Mesenchymal stem cell (in vitro differentiated cells and primary cell): Measurements from ENCODE around the gene TBCA.
A peak's percentile ranks its signal among the peaks of the same experiment; 100 is the strongest.

Source experiments
- DNase-seq: peaks from one replicate; pipeline ENCODE4 v3.0.0-alpha.2; 2013
- H2AFZ ChIP-seq: one replicate; pipeline ENCODE4 v1.6.1; 2013; ENCODE audit warnings: low read depth, mild to moderate bottlenecking, control low read depth, inconsistent platforms, low read length, moderate library complexity
- H2AK5ac ChIP-seq: 2 replicates; pipeline ENCODE4 v1.6.1; 2013; ENCODE audit warnings: low read length, moderate library complexity, mild to moderate bottlenecking, inconsistent platforms; ENCODE audit not compliant: severe bottlenecking
- H2BK120ac ChIP-seq: one replicate; pipeline ENCODE4 v1.6.1; 2013; ENCODE audit warnings: low read depth, mild to moderate bottlenecking, inconsistent platforms, low read length, moderate library complexity
- H2BK12ac ChIP-seq, 2 experiments: one replicate each; pipeline ENCODE4 v1.6.1; 2013; ENCODE audit warnings: inconsistent platforms in 2 of 2, low read length in 2 of 2, mild to moderate bottlenecking in 2 of 2, moderate library complexity in 2 of 2, control low read depth in 1 of 2
- H2BK15ac ChIP-seq: one replicate; pipeline ENCODE4 v1.6.1; 2013; ENCODE audit warnings: mild to moderate bottlenecking, low read depth, inconsistent platforms; ENCODE audit not compliant: poor library complexity, severe bottlenecking
- H2BK5ac ChIP-seq: 2 replicates; pipeline ENCODE4 v1.6.1; 2013; ENCODE audit warnings: low read depth, mild to moderate bottlenecking, low read length, control low read depth, inconsistent platforms; ENCODE audit not compliant: poor library complexity, severe bottlenecking
- H3K14ac ChIP-seq, 2 experiments: one replicate each; pipeline ENCODE4 v1.6.1; 2013; ENCODE audit warnings: inconsistent platforms in 2 of 2, low read length in 2 of 2, control low read depth in 1 of 2, mild to moderate bottlenecking in 1 of 2, moderate library complexity in 1 of 2
- H3K18ac ChIP-seq, 2 experiments: one replicate each; pipeline ENCODE4 v1.6.1; 2013; ENCODE audit warnings: inconsistent platforms in 2 of 2, low read length in 2 of 2, control low read depth in 1 of 2, low read depth in 1 of 2, mild to moderate bottlenecking in 1 of 2
- H3K23ac ChIP-seq, 2 experiments: one replicate each; pipeline ENCODE4 v1.6.1; 2013; ENCODE audit warnings: inconsistent platforms in 2 of 2, low read length in 2 of 2, mild to moderate bottlenecking in 2 of 2, moderate library complexity in 2 of 2, control low read depth in 1 of 2
- H3K27ac ChIP-seq: 2 replicates; pipeline ENCODE4 v1.5.1; 2013; ENCODE audit warnings: mild to moderate bottlenecking, moderate library complexity, low read length, control low read depth, inconsistent platforms; ENCODE audit not compliant: poor library complexity, severe bottlenecking
- H3K27me3 ChIP-seq, 2 experiments: 2 replicates each; pipeline versions ENCODE4 v1.6.1 to v1.7.0; 2013; ENCODE audit warnings: low read length in 2 of 2, mild to moderate bottlenecking in 2 of 2, moderate library complexity in 2 of 2, control low read depth in 1 of 2, inconsistent platforms in 1 of 2; ENCODE audit not compliant: control insufficient read depth in 1 of 2, insufficient read depth in 1 of 2
- H3K36me3 ChIP-seq, 2 experiments: 2 replicates each; pipeline versions ENCODE4 v1.6.1 to v1.7.0; 2013; ENCODE audit warnings: low read length in 2 of 2, control low read depth in 1 of 2, inconsistent platforms in 1 of 2, low read depth in 1 of 2, mild to moderate bottlenecking in 1 of 2; ENCODE audit not compliant: insufficient read depth in 2 of 2, control insufficient read depth in 1 of 2
- H3K4ac ChIP-seq, 2 experiments: one replicate each; pipeline ENCODE4 v1.6.1; 2013; ENCODE audit warnings: inconsistent platforms in 2 of 2, low read length in 2 of 2, mild to moderate bottlenecking in 2 of 2, moderate library complexity in 2 of 2, control low read depth in 1 of 2, low read depth in 1 of 2
- H3K4me1 ChIP-seq: 2 replicates; pipeline ENCODE4 v1.6.1; 2013; ENCODE audit warnings: low read depth, low read length, control low read depth; ENCODE audit not compliant: control insufficient read depth, insufficient read depth
- H3K4me2 ChIP-seq: 2 replicates; pipeline ENCODE4 v1.6.1; 2013; ENCODE audit warnings: low read length, mild to moderate bottlenecking, inconsistent platforms; ENCODE audit not compliant: poor library complexity, severe bottlenecking
- H3K4me3 ChIP-seq, 2 experiments: 2 replicates each; pipeline versions ENCODE4 v1.5.1 to v1.7.0; 2013; ENCODE audit warnings: low read length in 2 of 2, mild to moderate bottlenecking in 2 of 2, control low read depth in 1 of 2, low read depth in 1 of 2; ENCODE audit not compliant: insufficient read depth in 1 of 2
- H3K79me1 ChIP-seq: replicated peaks from 2 replicates; pipeline ENCODE4 v1.6.1; 2013; ENCODE audit warnings: mild to moderate bottlenecking, control low read depth, low read length, inconsistent platforms; ENCODE audit not compliant: poor library complexity, severe bottlenecking
- H3K9ac ChIP-seq: 2 replicates; pipeline ENCODE4 v1.7.0; 2013; ENCODE audit warnings: mild to moderate bottlenecking, low read length, moderate library complexity
- H3K9me3 ChIP-seq: 2 replicates; pipeline ENCODE4 v1.7.0; 2013; ENCODE audit warnings: mild to moderate bottlenecking, low read length; ENCODE audit not compliant: control insufficient read depth
- H4K8ac ChIP-seq: one replicate; pipeline ENCODE4 v1.6.1; 2013; ENCODE audit warnings: inconsistent platforms, mild to moderate bottlenecking, low read length, moderate library complexity
- H4K91ac ChIP-seq: one replicate; pipeline ENCODE4 v1.6.1; 2013; ENCODE audit warnings: mild to moderate bottlenecking, low read length, inconsistent platforms
- WGBS: methylation state at CpG from one replicate; pipeline ENCODE4 v1.1.7; 2013; ENCODE audit warnings: mixed read lengths; 5-methylcytosine and 5-hydroxymethylcytosine counted together

TBCA gene

GRCh38 chr5:77773734-77774280 is 2.3 kb downstream of the TBCA start:
- Histone ChIP-seq H3K9ac (peak overlapping the region; percentile 99), H2AK5ac (no peak overlapping the region), H3K79me1 (no peaks in the 10 kb centered on the region), H3K4me1 (no peaks in the 10 kb centered on the region), H2BK120ac (no peak overlapping the region), H3K36me3 (peaks cover 0 to 43% of the 10 kb centered on the region in 2 experiments), H3K4me2 (peak overlapping the region; percentile 26), H4K91ac (no peak overlapping the region), H2BK5ac (no peak overlapping the region), H3K4ac (no peak overlapping the region), H3K4me3 (peak overlapping the region in 1 of 2 experiments; percentile 87), H3K27ac (no peak overlapping the region), H4K8ac (no peak overlapping the region), H3K27me3 (no peaks in the 10 kb centered on the region), H3K9me3 (no peaks in the 10 kb centered on the region), H2BK12ac (no peak overlapping the region), H3K23ac (no peak overlapping the region), H2BK15ac (no peak overlapping the region), H3K14ac (no peak overlapping the region), H3K18ac (peak overlapping the region in 1 of 2 experiments; percentile 8), H2AFZ (no peak overlapping the region)
- DNase-seq: no peak
- 36% methylated on average over 1 of the region's 3 CpGs for WGBS

- H3K4me3 ChIP-seq: no peak overlapping the region
- H2BK5ac ChIP-seq: no peak overlapping the region
- H2BK15ac ChIP-seq: no peak overlapping the region
- H3K23ac ChIP-seq: no peak overlapping the region
- peak overlapping the region; percentile 99 for H3K9ac ChIP-seq
- no peak overlapping the region for H3K4ac ChIP-seq
- no peaks in the 10 kb centered on the region for H3K9me3 ChIP-seq
- H3K27ac ChIP-seq: no peak overlapping the region
- H3K14ac ChIP-seq: no peak overlapping the region
- H2BK12ac ChIP-seq: no peak overlapping the region
- no peak overlapping the region for H4K91ac ChIP-seq
- H3K36me3 ChIP-seq: peaks cover 3 to 54% of the 10 kb centered on the region in 2 experiments
- no peaks in the 10 kb centered on the region for H3K4me1 ChIP-seq
- H4K8ac ChIP-seq: no peak overlapping the region
- DNase-seq: no peak
- H2AFZ ChIP-seq: no peak overlapping the region
- H3K18ac ChIP-seq: no peak overlapping the region
- H3K4me2 ChIP-seq: no peak overlapping the region
- no peaks in the 10 kb centered on the region for H3K27me3 ChIP-seq
- H2AK5ac ChIP-seq: no peak overlapping the region
- H3K79me1 ChIP-seq: no peaks in the 10 kb centered on the region
- H2BK120ac ChIP-seq: no peak overlapping the region
These were observed 3.4 kb downstream of the TBCA start for GRCh38 chr5:77772729-77773128.

- H3K4ac ChIP-seq: no peak overlapping the region
- no peak overlapping the region for H3K18ac ChIP-seq
- no peaks in the 10 kb centered on the region for H3K4me1 ChIP-seq
- no peaks in the 10 kb centered on the region for H3K27me3 ChIP-seq
- H2BK120ac ChIP-seq: no peak overlapping the region
- H3K14ac ChIP-seq: no peak overlapping the region
- DNase-seq: no peak
- no peak overlapping the region for H3K9ac ChIP-seq
- no peaks in the 10 kb centered on the region for H3K79me1 ChIP-seq
- no peak overlapping the region for H3K23ac ChIP-seq
- H3K27ac ChIP-seq: no peak overlapping the region
- H2AFZ ChIP-seq: no peak overlapping the region
- no peak overlapping the region for H2BK5ac ChIP-seq
- H4K91ac ChIP-seq: no peak overlapping the region
- H3K4me3 ChIP-seq: no peak overlapping the region
- H3K36me3 ChIP-seq: peaks cover 3 to 65% of the 10 kb centered on the region in 2 experiments
- no peak overlapping the region for H3K4me2 ChIP-seq
- H3K9me3 ChIP-seq: no peaks in the 10 kb centered on the region
- 77% methylated on average over 5 of the region's 5 CpGs for WGBS
- H4K8ac ChIP-seq: no peak overlapping the region
- H2AK5ac ChIP-seq: no peak overlapping the region
- no peak overlapping the region for H2BK12ac ChIP-seq
- no peak overlapping the region for H2BK15ac ChIP-seq
These were observed 4.7 kb downstream of the TBCA start for GRCh38 chr5:77771452-77771851.

- Histone ChIP-seq H3K36me3 (peaks cover 3 to 66% of the 10 kb centered on the region in 2 experiments), H2AK5ac (no peak overlapping the region), H3K27me3 (no peaks in the 10 kb centered on the region), H3K79me1 (no peaks in the 10 kb centered on the region), H2BK12ac (no peak overlapping the region), H2AFZ (no peak overlapping the region), H3K23ac (no peak overlapping the region), H4K8ac (no peak overlapping the region), H3K9me3 (no peaks in the 10 kb centered on the region), H3K4ac (no peak overlapping the region), H3K14ac (no peak overlapping the region), H4K91ac (no peak overlapping the region), H3K27ac (no peak overlapping the region), H3K4me1 (no peaks in the 10 kb centered on the region), H3K18ac (no peak overlapping the region), H2BK5ac (no peak overlapping the region), H3K4me2 (no peak overlapping the region), H2BK15ac (no peak overlapping the region), H2BK120ac (no peak overlapping the region), H3K4me3 (no peak overlapping the region), H3K9ac (no peak overlapping the region)
- DNase-seq: peak; percentile 28
- 100% methylated on average over 2 of the region's 4 CpGs for WGBS
These were observed 5.7 kb downstream of the TBCA start for GRCh38 chr5:77770293-77771005.
